ENCODE measurements around the gene PYY.

GRCh38 chr17:43979671-43980070 lies 25.9 kb upstream of the PYY start:
- TF ChIP-seq CTCF (conservative IDR thresholded peaks at IDR 0.05; ENCODE audit: low read depth, low read length) (no peak), EZH2 (IDR thresholded peaks at IDR 0.05; ENCODE audit: low read length, unreplicated experiment) (no peak), EZH2phosphoT487 (IDR thresholded peaks at IDR 0.05; ENCODE audit: borderline replicate concordance, low read length) (no peak)
